ENCODE results near the gene SORCS2.

DNA sequence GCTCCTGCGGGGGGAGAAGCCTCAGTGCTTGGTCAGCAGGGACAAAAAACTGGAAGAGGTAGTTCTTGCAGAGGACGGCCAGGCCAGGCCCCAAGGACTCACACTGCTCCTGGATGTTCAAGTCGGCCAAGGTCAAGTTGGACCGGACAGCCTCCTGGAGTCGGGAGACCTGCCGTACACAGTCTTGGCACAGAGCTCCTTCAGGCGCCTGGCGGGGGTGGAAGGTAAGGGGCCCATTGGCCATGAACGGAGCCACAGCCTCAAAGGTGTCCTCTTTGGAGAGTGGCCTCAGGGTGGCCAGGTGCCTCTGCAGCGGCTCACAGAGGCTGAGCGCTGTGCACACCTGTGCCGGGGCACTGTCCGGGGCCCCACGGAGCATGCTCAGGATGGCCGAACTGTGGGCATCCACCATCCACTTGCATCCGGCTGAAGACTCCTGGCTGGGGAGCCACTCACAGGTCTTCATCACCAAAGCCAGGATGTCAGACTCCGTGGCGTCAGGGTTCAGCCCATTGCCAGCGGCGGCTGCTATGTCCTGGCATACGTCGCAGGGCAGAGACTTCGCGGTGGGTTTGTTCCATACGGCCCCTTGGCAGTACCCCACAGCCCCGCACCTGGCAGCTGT is 241.9 kb downstream of the SORCS2 start:
- TF ChIP-seq GATA2 (IDR thresholded peaks at IDR 0.05; ENCODE audit: low read depth, low read length) (no peak), GATA3 (IDR thresholded peaks at IDR 0.05; ENCODE audit: low read depth, low read length) (no peak)

Measured in SH-SY5Y (cell line).